ENCODE measurements around the gene SNX15.
A peak's percentile ranks its signal among the peaks of the same experiment; 100 is the strongest.

The SNX15 gene

DNA sequence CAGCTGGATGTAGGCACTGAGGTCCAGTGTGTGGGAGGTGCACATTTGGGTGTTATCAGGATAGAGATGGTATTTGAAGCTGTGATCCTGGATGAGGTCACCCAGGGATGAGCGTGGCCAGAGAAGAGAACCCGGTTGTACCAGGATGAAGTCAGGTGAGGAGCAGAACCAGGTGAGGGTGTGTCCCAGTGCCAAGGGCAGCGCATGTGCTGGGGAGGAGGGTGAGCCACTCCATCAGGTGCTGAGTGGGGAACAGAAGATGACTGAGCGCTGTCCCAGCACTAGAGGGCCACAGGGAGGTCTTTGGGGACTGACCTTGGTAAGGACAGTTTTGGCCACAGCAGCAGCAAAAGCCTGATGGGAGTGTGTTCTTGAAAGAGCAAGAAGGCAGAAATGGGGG, 10.5 kb upstream of the SNX15 start:
- DNase-seq: no peak

DNA sequence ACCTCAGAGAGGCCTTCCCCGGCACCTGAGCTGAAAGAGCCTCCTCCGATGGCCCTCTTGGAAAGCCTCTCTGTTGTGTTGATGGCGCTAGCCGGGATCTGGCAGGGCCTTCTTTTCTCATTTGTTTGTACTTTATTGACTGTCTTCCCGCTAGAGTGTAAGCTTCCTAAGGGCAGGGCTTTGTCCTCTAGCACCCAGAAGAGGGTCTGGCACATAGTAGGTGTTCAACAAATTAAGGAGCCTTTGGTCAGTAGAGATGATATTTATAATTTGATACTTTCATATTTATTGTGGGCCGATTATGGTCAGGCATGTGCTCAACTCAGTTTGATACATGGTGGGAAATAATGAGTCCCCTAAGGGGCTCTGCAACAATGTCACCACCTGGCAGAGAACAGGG, 9.3 kb upstream of the SNX15 start:
- no peak for DNase-seq

GRCh38 chr11:65019824-65020223, 7.4 kb upstream of the SNX15 start:
- DNase-seq: no peak

DNA sequence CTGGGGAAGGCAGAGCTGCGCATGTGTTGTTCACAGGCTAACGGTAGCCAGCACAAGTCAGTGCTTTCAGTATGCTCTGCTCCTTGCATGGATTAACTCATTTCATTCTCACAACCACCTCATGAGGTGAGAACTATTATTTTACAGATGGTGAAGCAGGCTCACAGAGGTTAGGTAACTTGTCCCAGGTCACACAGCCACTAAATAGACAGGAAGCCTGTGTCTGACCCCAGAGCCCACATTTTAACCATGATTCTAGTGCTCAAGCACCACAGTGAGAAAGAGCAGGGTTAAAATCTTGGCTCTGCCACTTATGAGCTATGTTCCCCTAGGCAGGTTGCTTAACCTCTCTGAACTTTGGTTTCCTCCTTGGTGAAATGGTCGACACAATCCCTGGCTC, 6.2 kb upstream of the SNX15 start:
- no peak for DNase-seq

DNA sequence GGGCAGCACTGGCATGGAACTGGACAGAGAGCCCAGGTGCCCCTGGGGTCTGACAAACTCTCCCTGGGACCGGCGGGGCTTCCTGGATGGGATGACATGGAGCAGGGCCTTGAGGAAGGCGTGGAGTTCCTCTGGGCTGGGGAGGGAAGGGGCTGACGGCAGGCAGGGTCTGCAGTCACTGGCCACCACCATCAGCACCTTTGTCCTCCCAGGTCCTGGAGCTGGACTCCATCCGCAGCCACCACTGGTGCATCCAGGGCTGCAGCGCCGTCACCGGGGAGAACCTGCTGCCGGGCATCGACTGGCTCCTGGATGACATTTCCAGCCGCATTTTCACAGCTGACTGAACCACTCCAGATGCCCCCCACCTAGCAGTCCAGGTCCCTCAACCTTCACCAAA, 5.7 kb upstream of the SNX15 start:
- no peak for DNase-seq

DNA sequence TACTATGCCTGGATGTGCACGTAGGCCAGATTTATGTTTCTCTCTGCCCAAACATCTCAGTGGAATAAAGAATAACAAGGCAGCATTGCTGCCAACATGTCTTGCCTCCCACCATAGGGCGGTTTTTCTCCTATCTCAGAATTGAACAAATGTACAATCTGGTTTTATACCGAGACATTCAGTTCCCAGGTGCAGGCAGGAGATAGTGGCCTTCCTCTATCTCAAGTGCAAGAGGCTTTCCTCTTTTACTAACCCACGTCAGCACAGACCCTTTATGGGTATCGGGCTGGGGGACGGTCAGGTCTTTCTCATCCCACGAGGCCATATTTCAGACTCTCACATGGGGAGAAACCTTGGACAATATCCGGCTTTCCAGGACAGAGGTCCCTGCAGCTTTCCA, 3.7 kb upstream of the SNX15 start:
- peak; percentile 71 for DNase-seq

- DNase-seq: no peak
Observed at GRCh38 chr11:65026810-65027209, 429 bp upstream of the SNX15 start.

DNA sequence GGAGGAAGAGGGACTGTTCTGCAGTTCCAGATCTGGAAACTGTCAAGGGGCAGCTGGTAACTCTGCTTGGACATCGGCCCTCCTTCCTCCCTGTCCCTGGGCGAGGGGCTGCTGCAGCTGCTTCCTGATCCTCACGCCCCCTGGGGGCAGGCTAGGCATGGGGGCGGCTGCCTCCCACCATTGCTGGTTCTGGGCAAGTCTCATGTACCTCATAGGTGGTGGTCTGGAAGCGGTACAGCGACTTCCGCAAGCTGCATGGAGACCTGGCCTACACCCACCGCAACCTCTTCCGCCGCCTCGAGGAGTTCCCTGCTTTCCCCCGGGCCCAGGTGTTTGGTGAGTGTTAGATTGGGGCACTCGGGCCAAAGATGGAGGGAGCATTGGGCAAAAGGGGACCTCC, 5.0 kb downstream of the SNX15 start:
- DNase-seq: no peak

- no peak for DNase-seq
Observed at GRCh38 chr11:65034423-65034822, 7.2 kb downstream of the SNX15 start.

- DNase-seq: no peak
Observed at GRCh38 chr11:65035579-65035978, 8.3 kb downstream of the SNX15 start.

GRCh38 chr11:65036931-65037330, 9.7 kb downstream of the SNX15 start:
- DNase-seq: no peak

DNA sequence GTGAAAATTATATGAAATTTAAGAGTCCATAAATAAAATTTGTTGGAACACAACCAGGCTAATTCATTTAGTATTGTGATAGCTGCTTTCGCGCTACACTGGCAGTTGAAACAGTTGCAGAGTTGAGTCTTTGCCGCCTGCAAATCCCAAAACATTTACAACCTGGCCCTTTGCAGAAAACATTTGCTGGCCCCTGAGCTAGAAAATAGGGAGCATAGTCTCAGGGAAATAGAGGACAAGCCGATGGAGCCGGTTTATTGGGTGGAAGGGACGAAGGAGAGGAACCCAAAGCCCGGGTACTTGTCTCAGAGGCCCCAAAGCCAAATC, 13.2 kb downstream of the SNX15 start:
- DNase-seq: no peak

DNA sequence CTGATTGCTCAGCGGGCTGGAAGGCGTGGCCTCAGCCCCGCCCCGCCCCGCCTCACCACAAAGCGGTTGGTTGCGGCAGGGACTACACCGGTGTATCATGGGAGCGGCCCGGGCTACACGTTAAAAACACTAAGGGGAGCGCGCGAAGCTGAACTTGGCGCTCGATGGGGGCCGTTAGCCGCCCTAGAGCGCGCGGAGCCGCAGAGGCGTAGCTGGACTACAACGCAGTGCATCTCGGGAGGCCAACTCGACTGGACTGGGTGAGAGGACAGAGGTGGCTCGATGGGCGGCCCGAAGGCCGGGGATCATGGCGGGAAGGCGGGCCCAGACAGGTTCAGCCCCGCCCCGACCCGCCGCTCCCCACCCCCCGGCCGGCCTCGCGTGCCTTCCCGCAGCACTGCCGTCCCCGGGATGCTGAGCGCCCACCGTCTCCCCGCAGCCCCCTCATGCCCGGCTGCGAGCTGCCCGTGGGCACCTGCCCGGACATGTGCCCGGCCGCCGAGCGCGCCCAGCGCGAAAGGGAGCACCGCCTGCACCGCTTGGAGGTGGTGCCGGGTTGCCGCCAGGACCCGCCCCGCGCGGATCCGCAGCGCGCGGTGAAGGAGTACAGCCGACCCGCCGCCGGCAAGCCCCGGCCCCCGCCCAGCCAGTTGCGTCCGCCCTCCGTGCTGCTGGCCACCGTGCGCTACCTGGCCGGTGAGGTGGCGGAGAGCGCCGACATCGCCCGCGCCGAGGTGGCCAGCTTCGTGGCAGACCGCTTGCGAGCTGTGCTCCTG, 13.8 kb downstream of the SNX15 start, which contains the start of gene SAC3D1:
SAC3D1 (plus strand) TSS at position 364 of the 776 bp plus-strand sequence; CDS start at position 447, 83 bp downstream.
- peak; percentile 99 for DNase-seq

- DNase-seq: no peak
Observed at GRCh38 chr11:65042891-65043290, 15.7 kb downstream of the SNX15 start.

GRCh38 chr11:65043881-65044501, 16.8 kb downstream of the SNX15 start:
- DNase-seq: peak; percentile 24

DNA sequence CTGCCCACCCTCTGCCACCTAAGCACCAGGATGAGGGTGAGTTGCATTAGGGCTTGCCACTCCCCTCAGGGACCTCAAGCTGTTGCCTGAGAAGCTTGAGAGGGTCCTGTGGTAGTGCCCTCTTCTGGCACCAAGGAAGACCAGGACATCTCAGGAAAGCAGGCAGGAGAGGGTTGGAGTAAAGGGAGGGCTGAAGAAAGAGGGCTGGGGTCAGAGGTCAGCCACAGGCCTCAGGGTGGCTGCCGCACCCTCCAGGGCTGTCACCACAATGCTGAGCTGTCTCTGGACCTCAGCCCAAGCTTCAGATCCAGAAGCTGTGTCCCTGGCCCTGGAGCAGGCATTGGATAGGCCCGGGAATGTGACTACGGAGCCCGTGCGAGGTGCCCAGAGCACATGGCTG, 17.8 kb downstream of the SNX15 start:
- DNase-seq: no peak

DNA sequence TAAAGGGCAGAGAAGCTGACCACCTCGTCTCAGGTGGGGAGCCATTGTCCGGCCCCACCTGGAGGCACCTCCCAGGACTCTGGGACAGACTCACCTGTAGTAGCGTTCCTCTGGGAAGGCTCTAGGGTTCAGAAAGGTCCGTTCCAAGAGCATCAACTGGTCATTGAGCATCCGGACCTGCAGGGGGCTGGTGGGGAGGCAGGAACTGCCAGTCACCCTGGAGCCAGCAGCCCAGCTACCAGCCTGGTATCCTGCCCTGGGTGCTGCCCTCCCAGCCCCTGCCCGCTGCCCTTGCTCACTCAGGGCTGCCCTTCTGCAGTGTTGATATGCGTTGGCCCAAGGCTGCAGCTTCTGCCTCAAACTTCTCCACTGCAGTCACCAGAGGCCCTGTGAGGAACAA, 18.5 kb downstream of the SNX15 start:
- DNase-seq: no peak

GRCh38 chr11:65047581-65048422, 20.6 kb downstream of the SNX15 start:
- no peak for DNase-seq

- no peak for DNase-seq
Observed at GRCh38 chr11:65051398-65051858, 24.2 kb downstream of the SNX15 start.

GRCh38 chr11:65053827-65054508, 26.7 kb downstream of the SNX15 start:
- no peak for DNase-seq

DNA sequence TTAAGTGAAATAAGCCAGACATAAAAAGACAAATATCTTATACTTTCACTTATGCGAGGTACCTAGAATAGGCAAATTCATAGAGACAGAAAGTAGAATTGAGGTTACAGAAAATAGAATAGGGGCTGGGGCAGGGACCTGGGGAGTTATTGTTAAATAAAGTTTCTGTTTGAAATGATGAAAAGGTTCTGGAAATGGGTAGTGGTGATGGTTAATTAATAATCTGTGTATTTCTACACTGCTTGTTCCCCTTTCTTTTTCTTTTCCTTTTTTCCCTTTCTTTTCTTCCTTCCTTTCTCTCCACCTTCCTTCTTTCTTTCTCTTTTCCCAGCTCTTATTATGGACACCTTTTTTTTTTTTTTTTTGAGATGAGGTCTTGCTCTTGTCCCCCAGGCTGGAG, 28.3 kb downstream of the SNX15 start:
- DNase-seq: no peak

DNA sequence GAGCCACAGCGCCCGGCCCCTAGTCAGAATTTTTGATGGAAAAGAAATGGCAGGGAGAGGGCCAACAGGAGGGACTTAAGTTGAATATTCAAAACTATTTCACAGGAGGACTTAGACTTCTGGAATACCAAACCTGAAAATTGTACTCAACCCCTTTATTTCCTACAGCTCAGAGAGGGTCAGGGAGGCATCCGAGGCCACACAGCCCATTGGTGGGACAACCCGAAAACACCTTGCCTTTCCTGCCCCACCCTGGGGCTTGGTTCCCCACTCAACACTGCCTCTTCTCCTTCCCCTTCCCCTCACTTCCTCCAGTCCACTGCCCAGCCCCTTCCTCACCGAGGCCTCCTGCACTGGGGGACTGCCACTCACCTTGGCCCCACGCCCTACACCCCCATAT, 29.8 kb downstream of the SNX15 start:
- DNase-seq: no peak

GRCh38 chr11:65057526-65057925, 30.3 kb downstream of the SNX15 start:
- no peak for DNase-seq
